Stomach (tissue), 9 donors: Measurements from ENCODE around the gene CFAP210. TPM values are rescaled to one million over a fixed set of nuclear protein-coding genes. Genes with fewer than 3 reads are reported as not detected.

Experiments
- DNase-seq, 2 donors: peaks; one replicate each; pipeline versions ENCODE4 v3.0.0 to v3.0.0-alpha.2; 2013 to 2019
- H3K27ac ChIP-seq, 5 donors: fragments of 200-600 bp in 4 of 5; sonication (generic) in 4 of 5; one replicate each; pipeline ENCODE4 v1.5.1; 2013 to 2019; ENCODE audit warnings: mild to moderate bottlenecking in 1 of 5, moderate library complexity in 1 of 5
- H3K27me3 ChIP-seq, 3 donors: fragments of 200-600 bp; sonication (generic); one replicate each; pipeline ENCODE4 v1.5.1; 2017 to 2019; ENCODE audit warnings: mixed run types in 1 of 3
- H3K36me3 ChIP-seq, 4 donors: fragments of 200-600 bp; sonication (generic); 1 replicate in 3 of 4; 2 replicates in 1 of 4; pipeline ENCODE4 v1.5.1; 2016 to 2019
- H3K4me1 ChIP-seq, 4 donors: fragments of 200-600 bp; sonication (generic); one replicate each; pipeline ENCODE4 v1.5.1; 2016 to 2019
- H3K4me3 ChIP-seq, 4 donors: fragments of 200-600 bp; sonication (generic) in 3 of 4; one replicate each; pipeline ENCODE4 v1.5.1; 2016 to 2019; ENCODE audit warnings: mild to moderate bottlenecking in 1 of 4
- H3K9me3 ChIP-seq, 4 donors: fragments of 200-600 bp; sonication (generic); one replicate each; pipeline ENCODE4 v1.5.1; 2016 to 2019
- EP300 ChIP-seq: sonication (generic); formaldehyde crosslinking; IDR thresholded peaks from one replicate; pipeline ENCODE4 v1.6.1; 2017; ENCODE audit warnings: antibody characterized with exemption
- POLR2A ChIP-seq, 4 donors: fragments of 450-650 bp; IDR thresholded peaks; one replicate each; pipeline ENCODE4 v1.6.1; 2016; ENCODE audit warnings: antibody characterized with exemption in 4 of 4, control low read depth in 2 of 4, mild to moderate bottlenecking in 1 of 4, moderate library complexity in 1 of 4
- POLR2AphosphoS5 ChIP-seq, 3 donors: sonication (generic); formaldehyde crosslinking; IDR thresholded peaks; one replicate each; pipeline ENCODE4 v1.6.1; 2016; ENCODE audit warnings: antibody characterized with exemption in 3 of 3
- WGBS, 5 donors: extraction: QIAGEN DNeasy Blood & Tissue Kit in 3 of 5; methylation state at CpG; one replicate each; pipeline versions ENCODE4 v1.1.5 to v1.1.7; 2013 to 2018; 5-methylcytosine and 5-hydroxymethylcytosine counted together
- intact Hi-C: fragments of 100-400 bp; cut with DNase I; formaldehyde crosslinking; loops from one replicate; pipeline ENCODE4 v1.15.1; 2023; ENCODE audit warnings: low total_unique reads
- polyA plus RNA-seq, 3 donors: library from polyadenylated mRNA; stranded (reverse); fragments of 200-250 nt; gene quantifications; one replicate each; pipeline ENCODE4 v1.2.3, GENCODE V29; 2013
- total RNA-seq, 5 donors: library from RNA; depleted of rRNA; stranded (reverse); fragments of >200 nt; gene quantifications; one replicate each; pipeline versions ENCODE4 v1.1.0 to v1.2.3, GENCODE V29; 2014 to 2016
- TF ChIP-seq, protein P1 (sequence below), 7 experiments: fragments of 450-650 bp in 4 of 7; fragments of 200-600 bp in 3 of 7; sonication (generic) in 3 of 7; IDR thresholded peaks; one replicate each; pipeline ENCODE4 v1.5.1; 2016 to 2019; ENCODE audit warnings: antibody characterized with exemption in 7 of 7, control low read depth in 2 of 7, mild to moderate bottlenecking in 1 of 7
- donor health status: healthy with polysubstance abuse.
- donor health status: Bipolar disorder and iron deficiency.
- donor health status: healthy.

CFAP210 gene
- total and polyA plus RNA-seq, 8 donors = 0.23 to 2.1 (median 0.37) TPM; not detected in 5

DNA sequence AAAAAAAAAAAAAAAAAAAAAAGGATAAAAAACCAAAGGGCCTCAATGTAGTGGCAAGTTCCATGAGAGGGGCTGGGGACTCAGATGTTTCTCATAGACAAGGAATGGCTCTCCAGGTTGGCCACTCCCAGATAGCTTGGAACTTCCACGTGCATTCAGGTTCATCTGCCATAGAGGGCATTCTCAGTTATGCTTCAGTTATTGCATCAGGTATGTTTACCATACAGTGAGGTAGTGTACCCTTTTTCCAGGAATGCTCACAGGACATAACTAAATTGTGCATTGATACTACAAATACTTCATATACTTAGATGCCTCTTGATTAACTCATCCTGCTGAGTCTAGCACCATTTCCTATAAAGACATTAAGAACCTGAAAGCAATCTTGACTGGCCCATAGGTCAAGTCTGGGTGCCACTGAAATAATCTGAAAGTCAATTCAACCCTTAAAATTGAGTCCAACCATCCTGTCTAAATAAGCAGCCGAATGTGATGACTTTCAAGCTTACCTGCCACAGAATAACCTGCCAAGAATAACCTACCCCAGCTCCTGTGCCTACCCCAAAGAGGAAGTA is 24.8 kb upstream of the CFAP210 start:
- DNase-seq = no peak
- Histone ChIP-seq H3K27me3 (no peaks in the 10 kb centered on the region), H3K9me3 (no peaks in the 10 kb centered on the region), H3K4me1 (peaks cover 16 to 28% (median 24%) of the 10 kb centered on the region in 4 donors), H3K36me3 (no peaks in the 10 kb centered on the region), H3K4me3 (no peak overlapping the region), H3K27ac (no peak overlapping the region)
- 61 to 81% (median 66%) methylated on average over 2 of the region's 2 CpGs for WGBS, 5 donors
- TF ChIP-seq, protein P1, sequence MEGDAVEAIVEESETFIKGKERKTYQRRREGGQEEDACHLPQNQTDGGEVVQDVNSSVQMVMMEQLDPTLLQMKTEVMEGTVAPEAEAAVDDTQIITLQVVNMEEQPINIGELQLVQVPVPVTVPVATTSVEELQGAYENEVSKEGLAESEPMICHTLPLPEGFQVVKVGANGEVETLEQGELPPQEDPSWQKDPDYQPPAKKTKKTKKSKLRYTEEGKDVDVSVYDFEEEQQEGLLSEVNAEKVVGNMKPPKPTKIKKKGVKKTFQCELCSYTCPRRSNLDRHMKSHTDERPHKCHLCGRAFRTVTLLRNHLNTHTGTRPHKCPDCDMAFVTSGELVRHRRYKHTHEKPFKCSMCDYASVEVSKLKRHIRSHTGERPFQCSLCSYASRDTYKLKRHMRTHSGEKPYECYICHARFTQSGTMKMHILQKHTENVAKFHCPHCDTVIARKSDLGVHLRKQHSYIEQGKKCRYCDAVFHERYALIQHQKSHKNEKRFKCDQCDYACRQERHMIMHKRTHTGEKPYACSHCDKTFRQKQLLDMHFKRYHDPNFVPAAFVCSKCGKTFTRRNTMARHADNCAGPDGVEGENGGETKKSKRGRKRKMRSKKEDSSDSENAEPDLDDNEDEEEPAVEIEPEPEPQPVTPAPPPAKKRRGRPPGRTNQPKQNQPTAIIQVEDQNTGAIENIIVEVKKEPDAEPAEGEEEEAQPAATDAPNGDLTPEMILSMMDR (IDR thresholded peaks at IDR 0.05) = no peak
- intact Hi-C loops = no loop called here

DNA sequence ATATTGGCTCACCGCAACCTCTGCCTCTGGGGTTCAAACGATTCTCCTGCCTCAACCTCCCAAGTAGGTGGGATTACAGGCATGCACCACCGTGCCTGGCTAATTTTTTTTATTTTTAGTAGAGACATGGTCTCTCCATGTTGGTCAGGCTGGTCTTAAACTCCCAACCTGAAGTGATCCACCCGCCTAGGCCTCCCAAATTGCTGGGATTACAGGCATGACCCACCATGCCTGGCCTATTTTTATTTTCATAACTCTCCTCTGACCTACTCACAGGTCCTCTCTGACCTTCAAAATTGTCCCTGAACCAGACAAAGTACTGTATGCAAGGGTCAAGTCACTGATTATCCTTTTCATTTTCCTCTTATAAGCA is 23.5 kb upstream of the CFAP210 start:
- H3K27ac ChIP-seq = no peak overlapping the region
- H3K9me3 ChIP-seq = no peaks in the 10 kb centered on the region
- peaks cover 16 to 28% (median 24%) of the 10 kb centered on the region in 4 donors for H3K4me1 ChIP-seq
- intact Hi-C loops = no loop called here
- no peak for DNase-seq
- TF ChIP-seq POLR2A (IDR thresholded peaks at IDR 0.05) (no peak), EP300 (no peak), POLR2AphosphoS5 (IDR thresholded peaks at IDR 0.05) (no peak)
- TF ChIP-seq, protein P1 (IDR thresholded peaks at IDR 0.05) = no peak
- 36 to 69% (median 64%) methylated on average over 4 of the region's 4 CpGs for WGBS, 5 donors
- H3K36me3 ChIP-seq = no peaks in the 10 kb centered on the region
- H3K27me3 ChIP-seq = no peaks in the 10 kb centered on the region
- H3K4me3 ChIP-seq = no peak overlapping the region

DNA sequence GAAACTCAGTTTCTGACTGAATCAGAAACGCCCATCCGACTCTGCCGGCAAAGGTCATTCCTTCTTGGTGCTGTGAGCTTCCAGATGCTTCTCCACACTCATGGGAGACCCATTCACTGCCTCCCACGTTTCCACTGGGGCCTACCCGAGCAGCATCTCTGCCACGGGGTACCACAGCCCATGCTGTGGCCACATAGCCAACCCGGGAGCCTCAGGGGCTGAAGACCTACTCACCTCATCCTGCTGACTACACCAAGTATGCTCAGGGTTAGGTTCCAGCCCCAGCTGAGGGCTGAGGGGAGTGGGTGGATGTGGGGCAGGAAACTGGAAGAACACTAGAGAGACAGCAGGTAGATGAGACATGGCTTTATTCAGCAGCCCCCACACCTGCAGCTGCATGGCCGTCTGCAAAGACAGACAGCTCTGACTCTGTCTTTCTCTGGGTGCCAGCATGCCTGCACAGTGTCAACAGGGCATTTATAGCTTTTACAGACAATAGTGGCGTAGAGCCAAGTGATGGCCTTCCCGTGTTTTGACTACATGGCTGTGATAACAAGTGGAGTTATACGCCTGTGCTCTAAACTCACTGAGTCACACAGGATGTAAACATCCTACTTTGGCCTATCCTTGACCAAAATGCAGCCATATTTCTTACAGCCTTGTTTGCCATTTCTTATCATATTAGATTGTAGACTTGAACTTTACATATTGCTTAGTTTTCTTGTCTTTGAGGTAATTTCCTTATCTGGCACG is 22.9 kb upstream of the CFAP210 start:
- intact Hi-C loops = no loop called here
- H3K9me3 ChIP-seq = no peaks in the 10 kb centered on the region
- DNase-seq = peak in 1 of 2 donors; percentile 64
- H3K27me3 ChIP-seq = no peaks in the 10 kb centered on the region
- H3K4me1 ChIP-seq = peaks cover 16 to 28% (median 24%) of the 10 kb centered on the region in 4 donors
- no peaks in the 10 kb centered on the region for H3K36me3 ChIP-seq
- H3K4me3 ChIP-seq = no peak overlapping the region
- no peak for TF ChIP-seq POLR2A (IDR thresholded peaks at IDR 0.05)
- TF ChIP-seq POLR2AphosphoS5 (IDR thresholded peaks at IDR 0.05) = no peak
- TF ChIP-seq, protein P1 (IDR thresholded peaks at IDR 0.05) = no peak
- TF ChIP-seq EP300 = no peak
- H3K27ac ChIP-seq = no peak overlapping the region
- 42 to 57% (median 49%) methylated on average over 11 to 12 of the region's 12 CpGs for WGBS, 5 donors

DNA sequence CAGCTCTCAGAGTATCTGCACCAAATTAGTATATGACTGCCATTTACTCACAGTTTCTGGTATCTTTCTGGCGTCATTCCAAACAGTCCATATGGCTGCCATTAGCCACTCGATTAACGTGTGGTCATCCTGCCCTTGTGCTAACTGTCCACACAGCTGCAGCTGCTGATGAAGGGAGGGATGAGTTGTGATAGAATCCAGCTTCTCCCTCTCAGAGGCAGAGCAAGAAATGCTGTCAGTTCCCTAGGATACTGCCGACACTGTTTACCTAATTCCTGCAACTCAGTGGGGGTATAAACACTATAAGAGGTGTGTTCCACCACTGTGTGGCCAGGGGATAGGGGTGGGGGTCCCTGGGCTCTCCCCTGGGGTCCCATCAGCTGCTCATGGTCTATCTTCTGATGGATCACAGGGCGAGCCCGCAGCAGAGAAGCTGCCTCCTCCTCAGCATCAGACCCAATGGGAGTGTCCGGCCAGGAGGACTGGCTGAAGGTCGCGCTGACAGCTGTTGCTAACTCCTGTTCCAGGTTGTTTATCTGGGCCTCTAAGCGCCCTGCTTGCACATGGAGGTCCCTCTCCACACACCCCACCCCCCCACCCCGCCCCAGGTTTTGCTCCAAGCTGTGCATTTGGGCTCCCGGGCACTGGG is 22.2 kb upstream of the CFAP210 start:
- no peaks in the 10 kb centered on the region for H3K27me3 ChIP-seq
- intact Hi-C loops = no loop called here
- peak; percentile 30 to 80 for DNase-seq
- TF ChIP-seq POLR2AphosphoS5 (IDR thresholded peaks at IDR 0.05) (no peak), POLR2A (IDR thresholded peaks at IDR 0.05) (no peak), EP300 (no peak)
- TF ChIP-seq, protein P1 (IDR thresholded peaks at IDR 0.05) = no peak
- no peaks in the 10 kb centered on the region for H3K9me3 ChIP-seq
- peaks cover 16 to 28% (median 24%) of the 10 kb centered on the region in 4 donors for H3K4me1 ChIP-seq
- H3K27ac ChIP-seq = no peak overlapping the region
- 10 to 41% (median 29%) methylated on average over 3 to 12 of the region's 12 CpGs for WGBS, 5 donors
- H3K4me3 ChIP-seq = peak overlapping the region in 1 of 4 donors; percentile 39
- H3K36me3 ChIP-seq = no peaks in the 10 kb centered on the region
